Measurements from ENCODE around the gene CERS6. TPM values are rescaled to one million over a fixed set of nuclear protein-coding genes. Genes with fewer than 3 reads are reported as not detected.

The CERS6 gene
- polyA plus RNA-seq, 3 donors: 7.6 to 17.7 (median 15.6) TPM

- no peak overlapping the region for H3K27ac Mint-ChIP-seq
Observed at GRCh38 chr2:168622559-168622958, 166.5 kb downstream of the CERS6 start.

GRCh38 chr2:168624028-168624427 is 168.0 kb downstream of the CERS6 start:
- Mint-ChIP-seq H3K9me3 (no peaks in the 10 kb centered on the region), H3K4me1 (peaks cover 13% of the 10 kb centered on the region), H3K27me3 (ENCODE audit: low read depth in 3 of 3) (no peaks in the 10 kb centered on the region), H3K36me3 (no peaks in the 10 kb centered on the region), H3K27ac (no peak overlapping the region), H3K4me3 (no peak overlapping the region)
- Histone ChIP-seq H3K9me3 (replicated peaks in 1 of 2; ENCODE audit: control insufficient read depth in 1 of 2, insufficient read depth in 1 of 2, low read length in 2 of 2) (no peaks in the 10 kb centered on the region), H2AFZ (ENCODE audit: insufficient read depth, low read depth, low read length, poor library complexity, severe bottlenecking) (no peak overlapping the region), H3K9ac (ENCODE audit: insufficient read depth, low read length, poor library complexity, severe bottlenecking) (no peak overlapping the region), H3K27ac (ENCODE audit: low read depth in 1 of 2, low read length in 2 of 2) (no peak overlapping the region), H3K79me2 (ENCODE audit: insufficient read depth, low read length) (peaks cover 11% of the 10 kb centered on the region), H3K36me3 (replicated peaks in 1 of 2; ENCODE audit: control insufficient read depth in 1 of 2, insufficient read depth in 2 of 2, low read length in 2 of 2) (no peaks in the 10 kb centered on the region), H3K27me3 (ENCODE audit: control insufficient read depth in 2 of 2, insufficient read depth in 2 of 2, low read length in 2 of 2) (no peaks in the 10 kb centered on the region), H3K4me1 (ENCODE audit: control insufficient read depth in 1 of 2, insufficient read depth in 2 of 2, low read length in 2 of 2) (peaks cover 0 to 11% of the 10 kb centered on the region in 2 donors), H3K4me2 (replicated peaks; ENCODE audit: extremely low read depth, low read length, poor library complexity, severe bottlenecking) (no peak overlapping the region), H4K20me1 (ENCODE audit: insufficient read depth, low read length) (peaks cover 33% of the 10 kb centered on the region), H3K4me3 (replicated peaks in 1 of 3; ENCODE audit: low read depth in 2 of 3, low read length in 3 of 3) (no peak overlapping the region)
- DNase-seq: no peak
- no CpG with 5 or more reads among the region's 3 CpGs for WGBS (ENCODE audit: insufficient coverage)
- intact Hi-C loops (cut with micrococcal nuclease): no loop called here
- no peak for TF ChIP-seq CTCF (IDR thresholded peaks at IDR 0.05)

More at GRCh38 chr2:168622559-168622958, 166.5 kb downstream of the CERS6 start:
- Mint-ChIP-seq H3K4me3 (no peak overlapping the region), H3K36me3 (no peaks in the 10 kb centered on the region), H3K27me3 (ENCODE audit: low read depth in 3 of 3) (no peaks in the 10 kb centered on the region), H3K9me3 (no peaks in the 10 kb centered on the region), H3K4me1 (peaks cover 13% of the 10 kb centered on the region)
- no peaks in the 10 kb centered on the region for H3K27me3 ChIP-seq (ENCODE audit: control insufficient read depth in 2 of 2, insufficient read depth in 2 of 2, low read length in 2 of 2)
- peaks cover 18% of the 10 kb centered on the region for H4K20me1 ChIP-seq (ENCODE audit: insufficient read depth, low read length)
- H3K4me3 ChIP-seq (replicated peaks in 1 of 3; ENCODE audit: low read depth in 2 of 3, low read length in 3 of 3): no peak overlapping the region
- H3K4me2 ChIP-seq (replicated peaks; ENCODE audit: extremely low read depth, low read length, poor library complexity, severe bottlenecking): no peak overlapping the region
- no peak overlapping the region for H2AFZ ChIP-seq (ENCODE audit: insufficient read depth, low read depth, low read length, poor library complexity, severe bottlenecking)
- H3K36me3 ChIP-seq (replicated peaks in 1 of 2; ENCODE audit: control insufficient read depth in 1 of 2, insufficient read depth in 2 of 2, low read length in 2 of 2): no peaks in the 10 kb centered on the region
- no peak for TF ChIP-seq CTCF (IDR thresholded peaks at IDR 0.05)
- no peak overlapping the region for H3K27ac ChIP-seq (ENCODE audit: low read depth in 1 of 2, low read length in 2 of 2)
- no CpG with 5 or more reads among the region's 1 CpG for WGBS (ENCODE audit: insufficient coverage)
- peaks cover 0 to 11% of the 10 kb centered on the region in 2 donors for H3K4me1 ChIP-seq (ENCODE audit: control insufficient read depth in 1 of 2, insufficient read depth in 2 of 2, low read length in 2 of 2)
- intact Hi-C loops (cut with micrococcal nuclease): no loop called here
- no peak for DNase-seq
- H3K9ac ChIP-seq (ENCODE audit: insufficient read depth, low read length, poor library complexity, severe bottlenecking): no peak overlapping the region
- H3K79me2 ChIP-seq (ENCODE audit: insufficient read depth, low read length): peaks cover 6% of the 10 kb centered on the region
- no peaks in the 10 kb centered on the region for H3K9me3 ChIP-seq (replicated peaks in 1 of 2; ENCODE audit: control insufficient read depth in 1 of 2, insufficient read depth in 1 of 2, low read length in 2 of 2)
